Measurements from ENCODE around the gene PTPRJ.

The PTPRJ gene

GRCh38 chr11:48011798-48012391, 31.5 kb downstream of the PTPRJ start:
- Histone ChIP-seq H3K27me3 (ENCODE audit: insufficient read depth, poor library complexity, severe bottlenecking) (no peaks in the 10 kb centered on the region), H3K4me3 (ENCODE audit: severe bottlenecking) (no peak overlapping the region), H3K4me1 (ENCODE audit: insufficient read depth, poor library complexity, severe bottlenecking) (peaks cover 5% of the 10 kb centered on the region), H3K9me3 (ENCODE audit: severe bottlenecking) (no peaks in the 10 kb centered on the region), H3K27ac (ENCODE audit: poor library complexity, severe bottlenecking) (no peak overlapping the region), H3K36me3 (ENCODE audit: low read depth) (no peaks in the 10 kb centered on the region)
- TF ChIP-seq, protein P1, sequence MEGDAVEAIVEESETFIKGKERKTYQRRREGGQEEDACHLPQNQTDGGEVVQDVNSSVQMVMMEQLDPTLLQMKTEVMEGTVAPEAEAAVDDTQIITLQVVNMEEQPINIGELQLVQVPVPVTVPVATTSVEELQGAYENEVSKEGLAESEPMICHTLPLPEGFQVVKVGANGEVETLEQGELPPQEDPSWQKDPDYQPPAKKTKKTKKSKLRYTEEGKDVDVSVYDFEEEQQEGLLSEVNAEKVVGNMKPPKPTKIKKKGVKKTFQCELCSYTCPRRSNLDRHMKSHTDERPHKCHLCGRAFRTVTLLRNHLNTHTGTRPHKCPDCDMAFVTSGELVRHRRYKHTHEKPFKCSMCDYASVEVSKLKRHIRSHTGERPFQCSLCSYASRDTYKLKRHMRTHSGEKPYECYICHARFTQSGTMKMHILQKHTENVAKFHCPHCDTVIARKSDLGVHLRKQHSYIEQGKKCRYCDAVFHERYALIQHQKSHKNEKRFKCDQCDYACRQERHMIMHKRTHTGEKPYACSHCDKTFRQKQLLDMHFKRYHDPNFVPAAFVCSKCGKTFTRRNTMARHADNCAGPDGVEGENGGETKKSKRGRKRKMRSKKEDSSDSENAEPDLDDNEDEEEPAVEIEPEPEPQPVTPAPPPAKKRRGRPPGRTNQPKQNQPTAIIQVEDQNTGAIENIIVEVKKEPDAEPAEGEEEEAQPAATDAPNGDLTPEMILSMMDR (IDR thresholded peaks at IDR 0.05; ENCODE audit: poor library complexity, severe bottlenecking) = no peak
- ATAC-seq (ENCODE audit: low read depth) (no peak), DNase-seq (ENCODE audit: low spot score) (no peak)

GRCh38 chr11:48013269-48013901, 33.0 kb downstream of the PTPRJ start:
- TF ChIP-seq, protein P1 (IDR thresholded peaks at IDR 0.05; ENCODE audit: poor library complexity, severe bottlenecking) = no peak
- ATAC-seq (ENCODE audit: low read depth) (0 out of 3 replicates have a peak, but pooled peaks have one; percentile 35), DNase-seq (ENCODE audit: low spot score) (no peak)
- Histone ChIP-seq H3K27ac (ENCODE audit: poor library complexity, severe bottlenecking) (no peak overlapping the region), H3K9me3 (ENCODE audit: severe bottlenecking) (no peaks in the 10 kb centered on the region), H3K27me3 (ENCODE audit: insufficient read depth, poor library complexity, severe bottlenecking) (no peaks in the 10 kb centered on the region), H3K36me3 (ENCODE audit: low read depth) (no peaks in the 10 kb centered on the region), H3K4me1 (ENCODE audit: insufficient read depth, poor library complexity, severe bottlenecking) (peaks cover 5% of the 10 kb centered on the region), H3K4me3 (ENCODE audit: severe bottlenecking) (no peak overlapping the region)

DNA sequence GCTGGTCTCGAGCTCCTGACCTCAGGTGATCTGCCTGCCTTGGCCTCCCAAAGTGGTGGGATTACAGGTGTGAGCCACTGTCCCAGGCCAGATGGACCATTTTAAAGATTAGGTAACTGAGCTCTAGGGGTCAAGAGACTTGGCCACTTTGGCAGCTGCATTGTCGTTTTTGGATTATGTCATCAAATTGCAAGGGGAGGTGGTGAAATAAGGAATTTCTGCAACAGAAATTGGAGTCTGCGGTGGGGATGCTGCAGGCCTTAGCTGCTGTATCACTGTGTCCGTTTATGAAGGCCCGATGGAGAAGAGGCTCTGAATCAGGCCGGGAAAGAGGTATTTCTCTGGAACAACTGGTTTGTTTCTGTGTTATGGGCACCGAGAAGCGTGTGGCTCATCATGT, 34.6 kb downstream of the PTPRJ start:
- DNase-seq (ENCODE audit: low spot score) (no peak), ATAC-seq (ENCODE audit: low read depth) (no peak)
- Histone ChIP-seq H3K4me1 (ENCODE audit: insufficient read depth, poor library complexity, severe bottlenecking) (peaks cover 5% of the 10 kb centered on the region), H3K36me3 (ENCODE audit: low read depth) (no peaks in the 10 kb centered on the region), H3K4me3 (ENCODE audit: severe bottlenecking) (no peak overlapping the region), H3K27me3 (ENCODE audit: insufficient read depth, poor library complexity, severe bottlenecking) (no peaks in the 10 kb centered on the region), H3K27ac (ENCODE audit: poor library complexity, severe bottlenecking) (no peak overlapping the region), H3K9me3 (ENCODE audit: severe bottlenecking) (no peaks in the 10 kb centered on the region)
- TF ChIP-seq, protein P1 (IDR thresholded peaks at IDR 0.05; ENCODE audit: poor library complexity, severe bottlenecking) = no peak

DNA sequence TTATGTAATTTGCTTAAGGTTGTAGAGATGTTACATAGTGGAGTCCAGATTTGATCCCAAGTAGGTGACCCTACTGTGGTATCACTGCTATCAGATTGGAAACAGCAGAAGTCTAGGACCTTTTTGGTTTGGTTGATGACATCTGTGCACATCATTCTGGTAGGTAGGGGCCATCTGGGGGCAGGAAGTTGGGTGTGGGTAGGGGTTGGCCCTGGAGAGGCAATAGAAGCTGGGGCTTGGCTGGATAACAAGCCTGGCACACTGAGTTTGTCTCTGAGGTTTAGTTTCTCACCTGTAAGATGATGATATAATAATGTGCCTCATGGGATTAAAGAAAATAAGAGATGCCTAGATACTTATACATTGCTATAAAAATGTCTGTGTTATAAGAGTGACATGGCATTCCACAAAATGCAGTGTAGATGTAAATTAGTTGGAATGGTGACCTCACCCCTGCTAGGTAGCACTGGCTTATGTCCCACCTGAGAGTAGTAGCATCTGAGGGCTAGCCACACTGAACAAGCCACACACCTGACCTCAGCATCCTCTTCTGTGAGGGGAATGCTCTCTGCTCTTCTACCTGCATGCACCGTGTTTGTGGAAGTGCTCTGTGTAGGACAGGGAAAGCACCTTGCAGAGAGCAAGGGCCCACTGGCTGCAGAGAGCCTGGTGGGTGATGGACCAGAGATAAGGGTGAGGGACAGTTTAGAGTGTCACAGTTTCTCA, 36.9 kb downstream of the PTPRJ start:
- TF ChIP-seq, protein P1 (IDR thresholded peaks at IDR 0.05; ENCODE audit: poor library complexity, severe bottlenecking) = no peak
- Histone ChIP-seq H3K27me3 (ENCODE audit: insufficient read depth, poor library complexity, severe bottlenecking) (no peaks in the 10 kb centered on the region), H3K36me3 (ENCODE audit: low read depth) (no peaks in the 10 kb centered on the region), H3K4me1 (ENCODE audit: insufficient read depth, poor library complexity, severe bottlenecking) (peaks cover 5% of the 10 kb centered on the region), H3K9me3 (ENCODE audit: severe bottlenecking) (no peaks in the 10 kb centered on the region), H3K27ac (ENCODE audit: poor library complexity, severe bottlenecking) (no peak overlapping the region), H3K4me3 (ENCODE audit: severe bottlenecking) (no peak overlapping the region)
- DNase-seq (ENCODE audit: low spot score) = no peak
- no peak for ATAC-seq (ENCODE audit: low read depth)
